Measurements from ENCODE around the gene ARHGEF10L.

DNA sequence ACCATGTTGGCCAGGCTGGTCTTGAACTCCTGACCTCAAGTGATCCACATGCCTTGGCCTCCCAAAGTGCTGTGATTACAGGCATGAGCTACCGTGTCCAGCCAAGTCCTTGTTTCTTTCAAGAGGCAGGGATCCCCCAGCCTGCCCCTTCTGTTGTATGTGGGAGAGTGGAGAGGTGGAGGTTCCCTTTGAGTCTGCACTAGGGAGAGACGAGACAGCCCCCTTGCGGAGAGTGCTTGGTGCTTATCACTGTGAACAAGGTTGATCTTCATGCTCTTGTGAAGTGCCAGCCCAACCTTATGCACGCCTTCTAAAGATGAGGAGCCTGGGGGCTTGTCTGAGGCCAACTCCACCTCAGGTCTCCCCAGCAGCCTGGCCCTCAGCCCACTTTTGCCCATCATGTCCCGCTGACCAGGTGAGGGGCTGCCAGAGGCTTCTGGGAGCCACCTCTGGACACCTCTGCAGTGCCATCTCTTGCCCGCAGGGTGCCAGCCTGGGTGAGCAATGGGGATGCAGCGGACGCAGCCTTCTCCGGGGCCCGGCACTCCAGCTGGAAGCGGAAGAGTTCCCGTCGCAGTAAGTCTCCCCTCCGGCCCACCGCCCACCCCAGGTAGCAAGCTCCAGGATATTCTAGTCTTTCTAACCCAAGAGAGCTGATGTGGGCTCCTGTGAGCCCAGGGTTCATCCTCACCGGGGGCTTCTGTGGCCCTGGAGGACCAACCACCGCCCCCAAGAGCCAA, 62.3 kb downstream of the ARHGEF10L start:
- TF ChIP-seq POLR2A (IDR thresholded peaks at IDR 0.05) (no peak), EP300 (IDR thresholded peaks at IDR 0.05) (no peak)
- TF ChIP-seq, protein P1, sequence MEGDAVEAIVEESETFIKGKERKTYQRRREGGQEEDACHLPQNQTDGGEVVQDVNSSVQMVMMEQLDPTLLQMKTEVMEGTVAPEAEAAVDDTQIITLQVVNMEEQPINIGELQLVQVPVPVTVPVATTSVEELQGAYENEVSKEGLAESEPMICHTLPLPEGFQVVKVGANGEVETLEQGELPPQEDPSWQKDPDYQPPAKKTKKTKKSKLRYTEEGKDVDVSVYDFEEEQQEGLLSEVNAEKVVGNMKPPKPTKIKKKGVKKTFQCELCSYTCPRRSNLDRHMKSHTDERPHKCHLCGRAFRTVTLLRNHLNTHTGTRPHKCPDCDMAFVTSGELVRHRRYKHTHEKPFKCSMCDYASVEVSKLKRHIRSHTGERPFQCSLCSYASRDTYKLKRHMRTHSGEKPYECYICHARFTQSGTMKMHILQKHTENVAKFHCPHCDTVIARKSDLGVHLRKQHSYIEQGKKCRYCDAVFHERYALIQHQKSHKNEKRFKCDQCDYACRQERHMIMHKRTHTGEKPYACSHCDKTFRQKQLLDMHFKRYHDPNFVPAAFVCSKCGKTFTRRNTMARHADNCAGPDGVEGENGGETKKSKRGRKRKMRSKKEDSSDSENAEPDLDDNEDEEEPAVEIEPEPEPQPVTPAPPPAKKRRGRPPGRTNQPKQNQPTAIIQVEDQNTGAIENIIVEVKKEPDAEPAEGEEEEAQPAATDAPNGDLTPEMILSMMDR (IDR thresholded peaks at IDR 0.05) = no peak
